Endothelial cell of umbilical vein (primary cell): ENCODE measurements around the gene ZNF580. TPM values are rescaled to one million over a fixed set of nuclear protein-coding genes. Genes with fewer than 3 reads are reported as not detected.

ENCODE experiments used
- BruUV-seq: library from RNA; stranded (reverse); fragments of 400-500 nt; replicated peaks from 2 replicates; lab custom pipeline; 2021; lab: Mats Ljungman, UMichigan
- CTCF ChIA-PET: fragments of 300-600, 350-600 bp; sonication (Branson Sonifier 250); formaldehyde crosslinking; loops from one replicate; lab custom pipeline; 2021; ENCODE audit warnings: antibody characterized with exemption, inconsistent platforms; lab: Charles Lee
- POLR2A ChIA-PET: fragments of 300-600, 350-600 bp; sonication (Branson Sonifier 250); formaldehyde crosslinking; loops from one replicate; lab custom pipeline; 2021; ENCODE audit warnings: antibody characterized with exemption, inconsistent platforms; lab: Charles Lee
- DNase-seq: peaks from one replicate; pipeline ENCODE4 v3.0.0-alpha.2; 2011; ENCODE audit warnings: low read depth, low spot score
- FAIRE-seq: peaks from 2 replicates; lab custom pipeline; 2011; peaks lifted over from hg19 to GRCh38; lab: Jason Lieb, UNC
- H2AFZ ChIP-seq: 2 replicates; pipeline ENCODE4 v1.6.0; 2012; ENCODE audit warnings: low read depth, low read length, control low read depth, inconsistent platforms
- H3K27ac ChIP-seq: 2 replicates; pipeline ENCODE4 v1.5.1; 2011; ENCODE audit warnings: low read depth, mild to moderate bottlenecking, control low read depth, low read length, moderate library complexity; ENCODE audit not compliant: insufficient read depth
- H3K27me3 ChIP-seq, 2 experiments: 2 replicates each; pipeline versions ENCODE4 v1.6.0 to v1.6.1; 2011; ENCODE audit warnings: low read length in 2 of 2, mixed read lengths in 1 of 2; ENCODE audit not compliant: control insufficient read depth in 2 of 2, insufficient read depth in 2 of 2
- H3K36me3 ChIP-seq, 2 experiments: 2 replicates in 1 of 2; 3 replicates in 1 of 2; pipeline ENCODE4 v1.5.1; 2011; ENCODE audit warnings: low read length in 2 of 2, mild to moderate bottlenecking in 1 of 2, moderate library complexity in 1 of 2; ENCODE audit not compliant: control insufficient read depth in 2 of 2, insufficient read depth in 2 of 2; ENCODE audit errors: extremely low read depth in 1 of 2
- H3K4me1 ChIP-seq: 3 replicates; pipeline ENCODE4 v1.5.1; 2011; ENCODE audit warnings: mild to moderate bottlenecking, low read length; ENCODE audit not compliant: control insufficient read depth, insufficient read depth; ENCODE audit errors: extremely low read depth
- H3K4me2 ChIP-seq: 2 replicates; pipeline ENCODE4 v1.6.1; 2011; ENCODE audit warnings: low read length, control low read depth, mixed read lengths; ENCODE audit not compliant: insufficient read depth
- H3K4me3 ChIP-seq, 3 experiments: fragments of 200-600 bp in 1 of 3; sonication (generic), shearing (Covaris generic) in 1 of 3; replicated peaks in 1 of 3; 2 replicates each; pipeline ENCODE4 v1.5.1; 2011 to 2016; ENCODE audit warnings: control low read depth in 3 of 3, low read length in 3 of 3, mild to moderate bottlenecking in 2 of 3, inconsistent platforms in 1 of 3, low read depth in 1 of 3, moderate library complexity in 1 of 3; ENCODE audit not compliant: insufficient read depth in 1 of 3
- H3K79me2 ChIP-seq: 2 replicates; pipeline ENCODE4 v1.6.0; 2012; ENCODE audit warnings: low read length, inconsistent platforms; ENCODE audit not compliant: control insufficient read depth, insufficient read depth
- H3K9ac ChIP-seq: replicated peaks from 2 replicates; pipeline ENCODE3; 2011; ENCODE audit warnings: low read length, control low read depth; ENCODE audit not compliant: insufficient read depth; ENCODE audit errors: extremely low read depth
- H3K9me1 ChIP-seq: replicated peaks from 3 replicates; pipeline ENCODE4 v1.6.0; 2011; ENCODE audit warnings: mild to moderate bottlenecking, low read length; ENCODE audit not compliant: control insufficient read depth, insufficient read depth; ENCODE audit errors: extremely low read depth
- H3K9me3 ChIP-seq: replicated peaks from 2 replicates; pipeline ENCODE4 v1.5.1; 2012; ENCODE audit warnings: low read length, inconsistent platforms; ENCODE audit not compliant: control insufficient read depth, insufficient read depth
- H4K20me1 ChIP-seq: replicated peaks from 2 replicates; pipeline ENCODE3; 2011; ENCODE audit warnings: mild to moderate bottlenecking, low read length; ENCODE audit not compliant: control insufficient read depth, insufficient read depth; ENCODE audit errors: extremely low read depth
- CTCF ChIP-seq, 2 donors: IDR thresholded peaks; 1 replicate in 1 of 2; 2 replicates in 1 of 2; pipeline ENCODE4 v1.5.1; 2011; ENCODE audit warnings: low read length in 2 of 2, mild to moderate bottlenecking in 2 of 2, moderate library complexity in 2 of 2, control low read depth in 1 of 2, inconsistent platforms in 1 of 2, low read depth in 1 of 2; ENCODE audit not compliant: insufficient read depth in 1 of 2; ENCODE audit errors: extremely low read depth in 1 of 2
- EZH2 ChIP-seq: IDR thresholded peaks from 2 replicates; pipeline ENCODE4 v1.6.1; 2012; ENCODE audit warnings: borderline replicate concordance, low read depth, mild to moderate bottlenecking, moderate library complexity, low read length, inconsistent platforms; ENCODE audit not compliant: severe bottlenecking
- FOS ChIP-seq: IDR thresholded peaks from 2 replicates; pipeline ENCODE4 v1.6.1; 2011; ENCODE audit warnings: mild to moderate bottlenecking, low read length, moderate library complexity, borderline replicate concordance; ENCODE audit not compliant: insufficient read depth
- GATA2 ChIP-seq: IDR thresholded peaks from 2 replicates; pipeline ENCODE4 v1.7.0; 2011; ENCODE audit warnings: low read depth, mild to moderate bottlenecking, moderate library complexity, mixed read lengths, low read length; ENCODE audit not compliant: insufficient read length, insufficient read depth
- JUN ChIP-seq: IDR thresholded peaks from 2 replicates; pipeline ENCODE4 v1.6.1; 2011; ENCODE audit warnings: borderline replicate concordance, low read depth; ENCODE audit not compliant: insufficient read length, insufficient read depth
- MAX ChIP-seq: IDR thresholded peaks from 2 replicates; pipeline ENCODE4 v1.6.1; 2011; ENCODE audit not compliant: insufficient read depth, insufficient read length
- MYC ChIP-seq: IDR thresholded peaks from one replicate; pipeline ENCODE4 v1.6.1; 2011; ENCODE audit warnings: mild to moderate bottlenecking, low read depth, low read length
- POLR2A ChIP-seq: IDR thresholded peaks from 2 replicates; pipeline ENCODE4 v1.6.1; 2012; ENCODE audit warnings: low read depth, mild to moderate bottlenecking, control low read depth, low read length
- POLR2AphosphoS5 ChIP-seq: IDR thresholded peaks from 2 replicates; pipeline ENCODE4 v1.6.1; 2012; ENCODE audit warnings: low read depth, mild to moderate bottlenecking, control low read depth, low read length, moderate library complexity; ENCODE audit not compliant: insufficient read depth
- dilution Hi-C: fragments of 300-500 bp; cut with MboI; formaldehyde crosslinking; loops from one replicate; pipeline ENCODE4 v1.15.0; 2019; ENCODE audit warnings: low sequenced_read_pairs; ENCODE audit not compliant: extremely low pct_ligation_motif_present
- intact Hi-C: fragments of 100-400 bp; cut with micrococcal nuclease; formaldehyde crosslinking; loops from one replicate; pipeline ENCODE4 v1.10.0; 2022
- polyA plus RNA-seq, 4 experiments: library from polyadenylated mRNA; depleted of rRNA in 3 of 4; stranded (reverse) in 3 of 4; unstranded in 1 of 4; fragments of >200 nt; gene quantifications; 2 replicates each; pipeline versions ENCODE4 v1.2.1 to v1.2.3, GENCODE V29; 2011 to 2012; ENCODE audit warnings: missing spikeins in 1 of 4
- total RNA-seq: library from RNA; stranded (reverse); gene quantifications from 2 replicates; pipeline ENCODE4 v1.2.3, GENCODE V29; 2021

ZNF580 gene
- total and polyA plus RNA-seq, 2 donors (not counting 3 experiments of a cell fraction or from before 2014, with no cell fraction given) = 13.7 to 41.1 TPM

GRCh38 chr19:55652311-55653128 lies 11.7 kb downstream of the ZNF580 start:
- ChIA-PET POLR2A (no interaction called here), CTCF (interaction anchor here (0.7 to 1.6 kb wide), 5 partner anchors 10 to 138 kb away, joined by 3 to 28 read pairs (median 5); no protein-coding TSS in a partner anchor)
- Histone ChIP-seq H4K20me1 (peaks cover 6% of the 10 kb centered on the region), H3K79me2 (peaks cover 25% of the 10 kb centered on the region), H3K9me1 (no peaks in the 10 kb centered on the region), H3K9me3 (no peaks in the 10 kb centered on the region), H3K4me1 (peaks cover 24% of the 10 kb centered on the region), H3K4me3 (no peak overlapping the region), H3K9ac (no peak overlapping the region), H3K27me3 (no peaks in the 10 kb centered on the region), H3K27ac (no peak overlapping the region), H3K4me2 (no peak overlapping the region), H2AFZ (no peak overlapping the region), H3K36me3 (peaks cover 0 to 1% of the 10 kb centered on the region in 2 experiments)
- dilution Hi-C loops = no loop called here
- no peak for DNase-seq
- intact Hi-C loops = loop anchor here (1.0 to 10.0 kb wide), 5 partner anchors 12 to 1188 kb away; partner anchors contain the start of genes KMT5C, LENG9 and ZNF787
- no peak for FAIRE-seq
- BruUV-seq = no TSS peak
- TF ChIP-seq GATA2 = no peak
- no peak for TF ChIP-seq MYC

GRCh38 chr19:55653651-55654322 lies 13.0 kb downstream of the ZNF580 start:
- no peaks in the 10 kb centered on the region for H3K9me3 ChIP-seq
- DNase-seq (peak; percentile 99), FAIRE-seq (no peak)
- peaks cover 0 to 1% of the 10 kb centered on the region in 2 experiments for H3K36me3 ChIP-seq
- H3K27ac ChIP-seq = peak overlapping the region; percentile 99
- H4K20me1 ChIP-seq = peaks cover 12% of the 10 kb centered on the region
- intact Hi-C loops = loop anchor here (1.0 to 10.0 kb wide), 7 partner anchors 13 to 1189 kb away; partner anchors contain the start of genes EPN1, KMT5C, LENG9 and ZNF524
- H3K27me3 ChIP-seq = no peaks in the 10 kb centered on the region
- H3K79me2 ChIP-seq = peaks cover 38% of the 10 kb centered on the region
- no peaks in the 10 kb centered on the region for H3K9me1 ChIP-seq
- TF ChIP-seq FOS (no peak), MYC (no peak), POLR2A (peak; percentile 79), MAX (peak; percentile 21), GATA2 (no peak), EZH2 (no peak), CTCF (IDR thresholded peaks at IDR 0.05; ENCODE audit: extremely low read depth in 1 of 2, insufficient read depth in 1 of 2, low read depth in 1 of 2, low read length in 2 of 2) (peak; percentile 100), JUN (no peak), POLR2AphosphoS5 (peak; percentile 73)
- dilution Hi-C loops = no loop called here
- ChIA-PET CTCF (interaction anchor here (0.7 to 1.6 kb wide), 19 partner anchors 12 to 186 kb away, joined by 3 to 28 read pairs (median 4); partner anchors contain the start of genes FIZ1 and ZNF524), POLR2A (interaction anchor here (0.7 to 1.2 kb wide), 6 partner anchors 12 to 680 kb away, joined by 3 to 7 read pairs (median 4); partner anchors contain the start of genes FIZ1 and ZNF865)
- H3K4me3 ChIP-seq = peak overlapping the region; percentile 17 to 98 (median 89)
- BruUV-seq = TSS peak; percentile 66
- peak overlapping the region; percentile 100 for H3K9ac ChIP-seq
- H3K4me2 ChIP-seq = peak overlapping the region; percentile 85
- H2AFZ ChIP-seq = peak overlapping the region; percentile 58
- peaks cover 26% of the 10 kb centered on the region for H3K4me1 ChIP-seq
